ENCODE data around the gene RPL26.
"Not testable (repeated sequence)": the region's sequence is repeated elsewhere in the genome, so short reads cannot be mapped to it uniquely, and the experiment has no call there.

Gene RPL26

DNA sequence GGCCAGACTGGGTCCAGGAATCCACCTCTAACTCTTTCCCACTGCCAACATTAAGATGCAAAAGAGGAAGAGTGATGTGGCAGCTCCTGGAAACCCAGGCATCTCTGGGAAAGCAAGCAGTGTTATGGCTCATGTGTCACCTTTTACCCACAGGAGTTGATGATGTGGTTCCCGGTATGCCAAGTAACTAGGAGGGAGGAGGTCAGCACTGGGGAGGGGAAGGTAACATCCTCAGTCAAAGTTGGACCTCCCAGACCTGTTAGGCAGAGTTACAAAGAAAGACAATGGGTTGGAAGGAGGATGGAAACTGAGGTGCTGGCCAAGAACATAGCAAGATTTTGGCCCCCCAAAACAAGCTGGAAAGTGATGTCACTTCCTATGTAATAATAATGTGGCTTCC lies 17.9 kb downstream of the RPL26 start:
- DNase-seq (ENCODE audit: low read depth): no peak

DNA sequence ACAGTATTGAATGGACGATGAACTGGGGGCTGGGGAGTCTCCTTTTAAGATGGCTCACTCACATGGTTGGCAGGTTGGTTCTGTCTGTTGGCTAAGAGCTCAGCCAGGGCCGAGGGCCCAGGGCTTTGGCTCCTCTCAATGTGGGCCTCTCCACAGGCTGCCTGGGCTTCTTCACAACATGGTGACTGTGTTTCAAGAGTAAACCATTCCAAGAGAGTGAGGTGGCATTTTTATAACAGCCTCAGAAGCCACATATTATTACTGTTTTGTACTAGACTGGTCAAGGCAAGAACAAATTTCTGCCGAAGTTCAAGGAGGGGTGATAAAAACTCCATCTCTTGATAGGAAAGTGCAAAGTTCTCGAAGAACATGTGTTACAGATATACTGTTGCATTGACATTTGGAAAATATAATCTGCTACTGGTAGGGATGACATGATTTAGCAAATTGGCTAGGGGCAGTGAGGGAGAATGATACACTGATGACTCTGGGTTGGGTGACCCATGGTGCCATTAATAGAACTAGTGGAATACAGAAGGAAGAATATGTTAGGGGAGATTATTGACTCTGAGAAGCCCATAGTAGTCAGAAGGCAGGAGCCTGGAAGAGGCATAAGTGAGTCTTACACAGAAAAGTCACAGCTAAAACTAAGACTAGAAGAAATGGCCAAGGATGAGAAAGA lies 20.2 kb downstream of the RPL26 start:
- DNase-seq (ENCODE audit: low read depth): no peak

DNA sequence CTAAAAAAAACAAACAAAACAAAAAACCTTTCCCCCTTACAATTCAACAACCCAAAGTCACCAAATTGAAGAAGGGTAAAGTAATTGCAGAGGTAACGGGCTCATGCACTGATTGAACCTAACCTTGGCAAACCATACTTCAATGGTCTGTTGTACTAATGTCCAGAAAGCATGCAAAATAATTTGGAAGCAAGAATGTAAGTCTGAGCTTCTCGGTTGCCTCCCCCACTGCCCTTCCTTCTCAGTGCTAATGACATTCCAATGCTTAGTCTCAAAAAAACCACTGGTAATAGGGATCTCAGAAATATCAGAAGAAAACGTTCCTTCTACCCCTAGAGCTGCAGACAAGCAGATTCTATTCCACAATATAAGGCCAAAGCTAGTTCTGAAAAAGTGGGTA lies 22.2 kb downstream of the RPL26 start:
- DNase-seq (ENCODE audit: low read depth): no peak

DNA sequence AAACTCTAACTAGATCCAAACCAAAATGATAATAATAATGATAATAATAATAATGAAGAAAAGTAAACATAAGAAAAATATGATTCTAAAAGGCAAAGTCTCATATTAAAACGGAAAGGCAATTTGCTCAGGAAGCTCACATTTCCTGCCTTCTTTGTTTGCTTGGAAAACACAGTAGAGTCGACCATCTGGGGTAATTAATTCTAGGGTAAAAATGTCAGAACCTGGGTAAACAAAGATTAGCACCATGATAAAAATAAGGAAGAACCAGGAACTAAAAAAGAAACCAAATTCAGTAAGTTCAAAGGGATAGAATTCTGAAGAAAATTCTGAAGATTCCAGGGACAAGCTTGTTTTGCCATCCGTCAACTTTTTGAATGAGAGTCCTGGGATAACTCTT lies 22.7 kb downstream of the RPL26 start:
- no peak for DNase-seq (ENCODE audit: low read depth)

DNA sequence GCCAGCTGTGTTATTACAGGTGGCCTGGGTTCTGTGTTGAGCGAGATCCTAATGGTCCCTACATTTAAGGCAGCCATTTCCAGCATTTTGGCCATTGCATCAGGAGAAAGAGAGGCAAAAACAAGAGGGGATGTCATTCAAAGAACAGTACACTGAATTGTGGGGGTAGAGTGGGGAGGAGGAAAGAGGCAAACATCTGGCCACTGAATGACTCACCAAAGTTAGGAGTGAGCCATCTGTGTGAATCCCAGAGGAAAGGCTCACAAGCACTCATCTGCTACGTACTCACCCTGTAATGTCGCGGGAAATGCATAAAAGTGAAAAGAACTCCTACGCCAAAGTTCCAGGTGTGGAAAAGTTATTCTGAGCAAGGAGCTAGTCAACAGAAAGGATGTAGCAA lies 23.2 kb downstream of the RPL26 start:
- no peak for DNase-seq (ENCODE audit: low read depth)

DNA sequence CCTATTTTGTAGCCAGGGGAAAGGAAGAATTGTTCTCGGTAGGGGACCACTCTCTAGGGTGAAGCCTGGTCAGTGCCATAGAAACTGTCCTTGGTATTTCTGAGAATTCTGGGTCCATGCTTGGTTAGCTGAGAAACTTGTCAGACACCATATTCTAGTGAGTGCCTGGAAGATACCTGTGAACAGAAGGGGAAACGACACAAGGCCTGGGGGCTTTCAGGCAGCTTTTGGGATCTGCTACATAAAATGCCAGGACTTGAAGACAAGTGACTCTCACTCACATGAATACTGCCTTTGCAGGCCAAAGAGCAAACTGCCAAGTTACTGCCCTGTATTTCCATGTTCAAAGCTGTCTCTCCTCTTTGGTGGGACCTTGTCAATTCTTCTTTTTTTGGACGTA lies 25.1 kb downstream of the RPL26 start:
- DNase-seq (ENCODE audit: low read depth): no peak

DNA sequence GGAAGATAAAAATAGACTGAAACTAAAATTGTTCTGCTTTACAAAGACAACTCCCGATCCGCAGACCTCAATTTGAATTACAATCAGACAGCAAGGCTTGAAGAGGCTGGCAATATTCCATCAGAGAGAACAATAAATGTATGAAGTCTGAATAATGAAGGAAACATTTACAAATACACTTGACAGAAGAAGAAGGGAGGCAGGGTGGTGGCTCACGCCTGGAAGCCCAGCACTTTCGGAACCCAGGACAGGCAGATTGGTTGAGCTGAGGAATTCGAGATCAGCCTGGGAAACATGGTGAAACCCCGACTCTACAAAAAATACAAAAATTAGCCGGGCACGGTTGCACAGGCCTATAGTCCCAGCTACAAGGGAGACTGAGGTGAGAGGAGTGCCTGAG lies 28.8 kb downstream of the RPL26 start:
- no peak for DNase-seq (ENCODE audit: low read depth)

DNA sequence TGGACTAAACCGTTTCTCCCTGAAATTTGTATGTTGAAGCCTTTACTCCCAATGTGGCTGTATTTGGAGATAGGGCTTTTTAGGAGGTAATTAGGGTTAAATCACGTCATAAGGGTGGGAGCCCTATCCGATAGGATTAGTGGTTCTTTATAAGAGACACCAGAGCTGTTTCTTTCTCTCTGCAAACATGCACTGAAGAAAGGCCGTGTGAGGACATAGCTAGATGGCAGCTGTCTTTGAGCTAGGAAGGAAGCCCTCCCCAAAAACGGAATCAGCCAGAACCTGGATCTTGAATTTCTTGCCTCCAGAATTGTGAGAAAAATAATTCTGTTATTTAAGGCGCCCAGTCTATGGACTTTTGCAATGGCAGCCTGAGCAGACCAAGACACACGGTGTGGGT lies 29.3 kb downstream of the RPL26 start:
- DNase-seq (ENCODE audit: low read depth): no peak

DNA sequence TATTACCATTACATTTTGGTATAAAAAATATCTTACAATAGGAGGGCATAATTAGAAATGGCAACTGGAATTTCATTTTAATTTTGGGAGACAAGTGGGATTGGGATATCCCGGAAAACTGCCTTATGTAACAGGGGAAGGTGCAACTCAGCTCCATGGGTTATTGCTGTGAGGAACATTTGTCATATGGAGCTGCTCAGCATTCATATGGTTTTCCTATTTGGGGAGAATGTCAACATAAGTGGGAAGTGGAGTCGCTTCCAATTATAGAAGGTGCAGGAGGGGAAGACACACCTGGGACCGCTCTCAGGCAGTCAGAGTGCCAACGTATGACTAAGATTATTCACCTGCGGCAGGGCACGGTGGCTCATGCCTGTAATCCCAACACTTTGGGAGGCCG lies 32.7 kb downstream of the RPL26 start:
- no peak for DNase-seq (ENCODE audit: low read depth)

DNA sequence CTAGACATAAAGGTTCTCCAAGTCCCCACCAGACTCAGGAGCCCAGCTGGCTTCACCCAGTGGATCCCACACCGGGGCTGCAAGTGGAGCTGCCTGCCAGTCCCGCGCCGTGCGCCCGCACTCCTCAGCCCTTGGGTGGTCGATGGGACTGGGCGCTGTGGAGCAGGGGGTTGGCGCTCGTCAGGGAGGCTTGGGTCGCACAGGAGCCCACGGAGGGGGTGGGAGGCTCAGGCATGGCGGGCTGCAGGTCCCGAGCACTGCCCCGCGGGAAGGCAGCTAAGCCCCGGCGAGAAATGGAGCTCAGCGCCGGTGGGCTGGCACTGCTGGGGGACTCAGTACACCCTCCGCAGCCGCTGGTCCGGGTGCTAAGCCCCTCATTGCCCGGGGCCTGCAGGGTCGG lies 36.0 kb downstream of the RPL26 start:
- not testable (repeated sequence) for DNase-seq (ENCODE audit: low read depth)

DNA sequence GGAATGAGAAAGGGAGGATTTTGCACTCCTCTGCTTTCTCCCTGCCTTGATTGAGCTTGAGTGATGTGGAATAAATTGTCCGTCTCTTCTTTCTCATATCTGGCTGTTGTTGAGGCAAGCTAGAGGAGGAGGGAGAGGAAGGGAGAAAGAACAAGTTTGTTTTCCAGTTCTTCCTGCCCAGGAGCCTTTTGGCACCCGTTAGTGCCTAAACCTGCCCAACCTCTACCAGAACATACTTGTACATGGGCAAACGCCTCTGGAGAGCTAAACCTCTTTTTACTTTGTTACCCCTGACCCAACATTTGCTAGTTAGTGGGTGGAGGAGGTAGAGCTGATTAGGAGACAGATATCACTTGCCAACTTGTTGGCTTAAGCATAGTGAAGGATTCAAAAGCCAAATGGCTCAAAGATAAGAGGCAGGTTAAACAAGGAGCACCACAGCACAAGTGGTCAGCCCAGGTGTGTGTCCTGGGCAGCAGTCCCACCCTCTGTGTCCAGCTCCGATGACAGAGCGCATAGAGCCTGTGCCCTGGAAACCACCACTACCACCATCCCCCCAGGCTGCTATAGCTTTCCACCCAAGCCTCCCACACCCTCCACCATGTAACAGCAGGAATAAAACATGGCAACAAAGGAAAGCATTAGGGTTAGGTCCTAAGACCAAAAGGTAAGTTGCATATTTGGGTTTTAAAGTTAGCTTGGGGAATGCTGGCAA lies 36.9 kb downstream of the RPL26 start:
- DNase-seq (ENCODE audit: low read depth): no peak

DNA sequence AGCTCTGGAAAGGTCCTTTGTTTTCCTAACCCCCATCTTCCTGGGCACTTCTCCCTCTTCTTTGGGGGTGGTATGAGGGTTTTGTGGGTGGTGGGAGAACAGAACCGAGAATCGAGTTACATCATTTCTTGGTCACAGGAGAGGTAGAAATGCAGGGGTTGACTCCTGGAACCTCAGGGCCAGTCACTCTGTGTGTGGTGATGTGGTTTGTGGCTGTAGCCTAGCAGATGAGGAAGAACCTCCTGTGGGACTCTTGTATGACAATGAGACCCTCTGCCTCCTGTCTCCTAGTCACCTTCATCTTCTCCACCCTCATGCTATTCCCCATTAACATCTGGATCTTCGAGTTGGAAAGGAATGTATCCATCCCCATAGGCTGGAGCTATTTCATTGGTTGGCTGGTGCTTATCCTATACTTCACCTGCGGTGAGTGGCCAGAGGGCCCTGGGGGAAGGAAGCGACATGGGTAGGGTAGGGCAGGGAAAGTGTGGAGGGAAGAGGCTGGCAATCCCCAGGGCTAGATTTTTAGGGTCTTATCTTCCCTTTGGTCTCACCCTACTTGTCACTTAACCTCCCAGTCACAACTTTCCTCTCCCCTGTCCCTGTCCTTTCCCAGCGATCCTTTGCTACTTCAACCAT lies 37.8 kb downstream of the RPL26 start:
- no peak for DNase-seq (ENCODE audit: low read depth)

DNA sequence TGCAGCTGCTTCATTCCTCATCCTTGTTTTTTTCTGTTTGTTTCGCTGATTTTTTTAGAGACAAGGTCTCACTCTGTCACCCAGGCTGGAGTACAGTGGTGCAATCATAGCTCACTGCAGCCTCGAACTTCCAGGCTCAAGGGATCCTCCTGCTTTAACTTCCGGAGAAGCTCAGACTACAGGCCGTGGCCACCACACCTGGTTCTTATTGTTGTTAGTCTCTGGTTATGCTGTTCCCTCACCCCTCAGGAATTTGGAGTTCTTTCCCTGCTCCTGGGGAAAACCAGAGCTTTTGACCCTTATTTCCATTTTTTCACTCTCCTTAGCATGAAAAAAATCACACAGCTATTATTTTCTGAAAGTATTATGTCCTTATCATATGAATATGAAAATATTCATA lies 41.5 kb downstream of the RPL26 start:
- DNase-seq (ENCODE audit: low read depth): no peak

DNA sequence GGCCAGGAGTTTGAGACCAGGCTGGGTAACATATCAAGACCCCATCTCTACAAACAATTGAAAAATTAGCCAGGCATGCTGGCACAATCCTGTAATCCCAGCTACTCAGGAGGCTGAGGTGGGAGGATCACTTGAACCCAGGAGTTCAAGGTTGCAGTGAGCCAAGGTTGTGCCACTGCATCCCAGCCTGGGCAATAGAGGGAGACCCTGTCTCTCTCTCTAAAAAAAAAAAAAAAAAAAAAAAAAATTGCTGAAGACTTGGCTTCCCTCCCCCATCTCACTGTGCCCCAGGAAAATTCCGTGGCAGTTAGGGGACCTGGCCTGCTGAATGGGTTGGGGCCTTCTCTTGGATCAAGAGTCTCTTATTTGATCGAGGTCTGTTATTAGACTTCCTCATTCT lies 43.5 kb downstream of the RPL26 start, which contains the start of gene ODF4:
ODF4 (plus strand) TSS at position 301 of the 400 bp plus-strand sequence. CDS start 212 bp downstream, outside the sequence.
- DNase-seq (ENCODE audit: low read depth): no peak

DNA sequence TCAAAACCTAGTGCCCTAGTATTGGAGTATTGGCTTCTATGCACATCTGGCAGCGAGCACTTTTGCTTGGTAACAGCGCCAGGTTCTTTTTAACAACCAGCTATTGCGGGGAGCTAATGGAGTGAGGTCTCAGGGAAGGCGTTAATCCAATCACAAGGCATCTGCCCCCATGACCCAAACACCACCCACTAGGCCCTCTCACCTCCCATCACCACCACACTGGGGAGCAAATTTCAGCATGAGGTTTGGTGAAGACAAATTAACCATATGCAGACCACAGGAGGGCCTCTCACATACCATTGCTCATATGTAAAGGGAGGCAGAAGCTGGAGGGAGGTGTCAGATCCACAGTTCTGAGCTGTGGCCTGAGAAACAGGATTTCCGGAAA lies 44.2 kb downstream of the RPL26 start:
- no peak for DNase-seq (ENCODE audit: low read depth)

DNA sequence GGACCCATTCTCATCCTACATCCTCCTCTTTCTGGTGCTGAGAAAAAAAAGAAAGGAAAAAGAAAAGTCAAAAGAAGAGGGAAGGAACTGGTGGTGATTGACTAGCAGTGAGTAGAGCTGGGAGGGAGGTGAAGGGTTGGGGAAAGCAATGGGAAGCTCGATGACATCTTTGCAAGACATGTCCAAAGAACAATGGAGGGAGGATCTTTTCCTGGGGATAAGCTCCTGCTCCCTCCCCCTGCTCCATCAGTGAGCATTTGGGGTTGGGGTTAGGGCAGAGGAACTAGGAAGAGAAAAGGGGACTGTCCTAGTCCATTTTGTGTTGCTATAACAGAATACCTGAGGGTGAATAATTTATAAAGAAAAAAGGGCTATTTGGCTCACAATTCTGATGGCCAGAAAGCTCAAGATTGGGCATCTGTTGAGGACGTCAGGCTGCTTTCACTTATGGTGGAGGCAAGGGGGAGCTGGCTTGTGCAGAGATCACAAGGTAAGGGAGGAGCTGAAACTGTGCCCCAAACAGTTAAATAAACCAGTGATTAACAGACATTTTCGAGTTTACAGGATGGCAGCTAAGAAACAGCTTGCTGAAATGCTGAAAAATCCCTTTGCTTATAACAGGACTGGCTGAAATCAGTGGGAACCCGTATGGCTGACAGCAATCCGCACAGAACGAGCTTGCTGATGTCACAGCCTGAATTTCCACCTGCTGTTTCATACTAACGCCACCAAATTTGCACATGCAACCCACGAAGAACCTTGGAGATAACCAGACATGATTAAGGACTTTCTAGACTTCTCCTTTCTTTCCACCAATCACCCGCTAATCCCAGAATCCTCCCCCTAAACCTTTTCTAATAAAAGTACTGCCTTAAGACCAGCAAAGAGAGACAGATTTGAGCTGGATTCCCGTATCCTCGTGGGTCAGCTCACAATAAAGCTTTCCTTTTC lies 44.9 kb downstream of the RPL26 start:
- DNase-seq (ENCODE audit: low read depth): no peak

DNA sequence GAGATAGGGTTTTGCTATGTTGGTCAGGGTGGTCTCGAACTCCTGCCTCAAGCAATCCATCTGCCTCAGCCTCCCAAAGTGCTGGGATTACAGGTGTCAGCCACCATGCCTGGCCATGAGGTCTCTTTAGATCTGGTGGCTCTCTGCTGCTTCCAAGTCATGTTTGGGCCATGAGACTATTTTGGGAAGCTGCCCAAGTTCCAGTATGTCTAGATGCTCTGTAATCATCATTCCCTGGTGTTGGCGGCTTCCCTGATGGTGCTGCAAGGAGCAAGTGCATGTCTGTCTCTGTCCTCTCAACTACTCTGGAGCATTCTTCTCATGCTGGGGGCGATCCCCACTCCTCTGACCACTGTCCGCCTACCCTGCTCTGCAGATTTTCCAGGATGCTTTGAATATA lies 49.7 kb downstream of the RPL26 start:
- DNase-seq (ENCODE audit: low read depth): no peak

DNA sequence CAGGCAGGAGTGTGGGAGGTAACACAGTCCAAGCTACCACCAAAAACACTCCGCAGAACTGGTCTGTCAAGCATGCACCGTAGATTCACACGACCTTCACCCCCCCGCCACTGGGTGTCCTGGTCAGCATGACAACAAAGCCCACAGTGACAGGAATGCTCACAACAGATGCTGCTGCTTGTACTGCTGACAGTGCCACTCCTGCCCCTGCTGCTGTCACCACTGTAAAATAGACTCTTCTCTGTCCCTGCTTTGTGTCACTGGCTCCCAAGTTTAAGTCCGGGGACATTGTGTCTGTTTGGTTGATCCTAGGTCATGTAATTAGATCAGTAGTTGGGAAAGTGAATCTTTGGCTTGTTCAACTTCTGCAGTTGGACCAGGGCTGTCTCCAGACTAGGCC lies 50.3 kb downstream of the RPL26 start:
- no peak for DNase-seq (ENCODE audit: low read depth)

DNA sequence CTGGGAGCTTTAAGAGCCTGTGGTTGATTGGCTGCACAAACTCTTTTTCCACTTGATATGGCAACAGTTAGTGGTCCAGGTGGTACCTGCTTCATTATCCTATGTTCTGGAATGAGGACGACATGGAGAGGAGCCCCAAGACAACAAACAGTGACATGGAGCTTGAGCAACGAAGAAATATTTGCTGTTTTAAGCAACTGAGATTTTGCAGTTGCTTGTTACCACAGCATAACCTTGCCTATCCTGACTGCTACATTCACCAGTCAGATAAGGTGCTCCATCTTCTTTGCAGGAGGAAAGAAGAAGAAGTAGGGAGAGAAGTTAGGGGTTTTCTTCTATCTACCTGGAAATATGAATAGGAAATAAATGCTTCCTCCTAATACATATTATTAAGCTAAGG lies 50.9 kb downstream of the RPL26 start:
- no peak for DNase-seq (ENCODE audit: low read depth)

All from activated T-cell treated with anti-CD3 and anti-CD28 coated beads for 24 hours (primary cell).